GM12872 (cell line): ENCODE results near the gene DAAM2.

Source experiments
- TF ChIP-seq, protein P1 (sequence below): IDR thresholded peaks from 3 replicates; pipeline ENCODE4 v1.5.1; 2011; ENCODE audit warnings: low read depth, mild to moderate bottlenecking, low read length, moderate library complexity; ENCODE audit not compliant: insufficient read depth

DAAM2 gene

DNA sequence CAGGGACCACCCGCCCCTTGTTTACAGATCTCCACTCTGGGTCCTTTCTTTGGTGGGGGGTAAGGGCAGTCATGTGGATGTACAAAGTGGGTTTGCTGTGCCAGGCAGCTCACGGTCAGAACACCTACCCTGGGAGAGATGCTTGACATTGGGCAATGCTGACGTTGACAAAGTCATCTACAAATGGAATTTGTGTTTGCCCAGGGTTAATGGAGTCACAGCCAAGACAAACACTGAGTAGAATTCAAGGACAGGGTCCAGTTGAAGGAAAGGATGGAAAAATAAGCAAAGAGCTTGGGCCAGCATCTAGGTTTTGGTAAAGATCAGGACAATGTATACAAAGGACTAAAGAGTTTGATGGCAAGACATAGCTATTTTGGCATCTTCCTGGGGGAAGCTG is 87.4 kb downstream of the DAAM2 start:
- TF ChIP-seq, protein P1, sequence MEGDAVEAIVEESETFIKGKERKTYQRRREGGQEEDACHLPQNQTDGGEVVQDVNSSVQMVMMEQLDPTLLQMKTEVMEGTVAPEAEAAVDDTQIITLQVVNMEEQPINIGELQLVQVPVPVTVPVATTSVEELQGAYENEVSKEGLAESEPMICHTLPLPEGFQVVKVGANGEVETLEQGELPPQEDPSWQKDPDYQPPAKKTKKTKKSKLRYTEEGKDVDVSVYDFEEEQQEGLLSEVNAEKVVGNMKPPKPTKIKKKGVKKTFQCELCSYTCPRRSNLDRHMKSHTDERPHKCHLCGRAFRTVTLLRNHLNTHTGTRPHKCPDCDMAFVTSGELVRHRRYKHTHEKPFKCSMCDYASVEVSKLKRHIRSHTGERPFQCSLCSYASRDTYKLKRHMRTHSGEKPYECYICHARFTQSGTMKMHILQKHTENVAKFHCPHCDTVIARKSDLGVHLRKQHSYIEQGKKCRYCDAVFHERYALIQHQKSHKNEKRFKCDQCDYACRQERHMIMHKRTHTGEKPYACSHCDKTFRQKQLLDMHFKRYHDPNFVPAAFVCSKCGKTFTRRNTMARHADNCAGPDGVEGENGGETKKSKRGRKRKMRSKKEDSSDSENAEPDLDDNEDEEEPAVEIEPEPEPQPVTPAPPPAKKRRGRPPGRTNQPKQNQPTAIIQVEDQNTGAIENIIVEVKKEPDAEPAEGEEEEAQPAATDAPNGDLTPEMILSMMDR, result no peak

DNA sequence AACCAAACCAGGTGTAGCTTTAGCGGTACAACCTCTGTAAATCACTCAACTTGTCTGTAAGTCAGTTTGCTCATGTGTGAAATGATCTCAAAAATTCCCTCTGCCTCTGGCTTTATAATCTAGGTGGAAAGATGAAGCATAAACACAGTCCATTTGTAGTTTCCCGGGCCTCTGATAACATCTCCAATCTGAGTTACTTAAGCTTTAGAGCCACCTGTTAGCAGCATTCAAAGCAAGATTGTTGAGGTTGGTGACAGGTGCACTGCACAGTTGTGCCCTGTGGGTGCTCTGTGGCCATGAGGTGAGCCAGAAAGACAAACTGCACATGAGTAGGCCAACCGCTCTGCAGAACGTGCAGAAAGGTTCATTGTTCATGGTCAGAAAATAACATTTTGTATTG is 88.4 kb downstream of the DAAM2 start:
- TF ChIP-seq, protein P1, result no peak

DNA sequence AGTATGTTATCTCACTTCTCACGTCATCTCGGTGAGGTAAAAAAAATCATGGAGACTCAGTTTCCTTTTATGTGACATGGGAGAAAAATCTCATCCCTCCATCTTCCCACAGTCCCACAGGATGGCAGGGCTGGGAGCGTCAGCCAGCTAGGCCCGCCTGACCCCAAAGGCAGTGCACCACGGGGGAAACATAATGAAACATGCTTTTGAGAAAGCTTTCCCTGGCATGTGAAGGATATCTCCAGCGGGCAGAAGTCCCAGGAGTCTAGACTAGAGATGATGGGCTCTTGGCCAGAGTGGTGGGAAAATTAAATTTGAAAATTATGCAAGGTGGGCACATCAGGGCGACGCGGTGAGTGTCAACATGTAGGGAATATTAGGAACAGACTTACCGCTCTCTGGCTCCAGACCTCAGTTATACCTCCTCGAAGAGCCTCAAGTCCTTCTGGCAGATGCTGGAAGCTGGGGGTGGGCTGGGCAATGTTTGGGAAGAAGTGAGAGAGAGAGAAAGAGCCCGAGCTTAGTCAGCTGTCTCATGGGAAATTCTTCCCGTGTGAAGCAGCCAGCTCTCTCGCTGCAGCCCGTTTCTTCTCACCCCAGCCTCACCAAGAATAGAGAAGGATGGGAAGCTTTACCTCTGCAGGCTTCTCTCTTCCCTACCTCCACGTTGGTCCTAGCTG is 89.8 kb downstream of the DAAM2 start:
- TF ChIP-seq, protein P1, result no peak

DNA sequence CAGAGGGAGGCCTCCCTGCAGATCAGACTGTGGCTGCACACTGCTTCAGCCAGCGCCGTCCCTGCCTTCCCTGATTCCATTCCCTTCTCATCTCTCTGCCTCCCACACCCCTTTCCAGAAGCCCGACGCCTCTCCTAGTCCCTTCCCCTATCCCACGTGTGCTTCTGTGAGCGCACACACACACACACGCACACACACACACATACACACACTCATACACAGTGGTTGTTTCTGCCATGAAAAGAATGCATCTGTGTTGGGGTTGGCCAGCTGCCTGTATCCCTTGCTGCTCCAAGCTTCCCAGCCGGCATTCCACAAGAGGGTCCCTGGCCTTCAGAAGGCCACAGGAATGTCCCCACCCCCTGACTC is 90.3 kb downstream of the DAAM2 start:
- TF ChIP-seq, protein P1, result no peak

DNA sequence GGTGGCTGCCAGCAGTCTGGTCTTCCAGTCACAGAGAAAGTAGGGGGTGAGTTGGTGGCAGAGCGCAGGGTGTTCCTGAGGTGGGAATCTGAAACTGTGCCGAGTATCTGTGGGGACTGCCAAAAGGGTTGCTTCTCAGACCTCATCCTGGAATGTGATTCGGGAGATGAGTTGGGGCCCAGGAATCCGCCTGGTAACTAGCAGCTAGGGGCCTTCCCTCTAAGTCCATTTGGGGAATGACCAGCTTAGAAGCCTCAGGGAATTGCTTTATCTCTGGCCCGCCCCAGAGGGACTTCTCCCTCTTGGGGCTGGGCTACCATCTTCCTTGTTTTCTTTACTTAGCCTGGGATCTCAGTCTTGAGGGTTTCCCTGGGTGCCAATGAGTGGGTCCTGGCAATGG is 92.5 kb downstream of the DAAM2 start:
- TF ChIP-seq, protein P1, result no peak

DNA sequence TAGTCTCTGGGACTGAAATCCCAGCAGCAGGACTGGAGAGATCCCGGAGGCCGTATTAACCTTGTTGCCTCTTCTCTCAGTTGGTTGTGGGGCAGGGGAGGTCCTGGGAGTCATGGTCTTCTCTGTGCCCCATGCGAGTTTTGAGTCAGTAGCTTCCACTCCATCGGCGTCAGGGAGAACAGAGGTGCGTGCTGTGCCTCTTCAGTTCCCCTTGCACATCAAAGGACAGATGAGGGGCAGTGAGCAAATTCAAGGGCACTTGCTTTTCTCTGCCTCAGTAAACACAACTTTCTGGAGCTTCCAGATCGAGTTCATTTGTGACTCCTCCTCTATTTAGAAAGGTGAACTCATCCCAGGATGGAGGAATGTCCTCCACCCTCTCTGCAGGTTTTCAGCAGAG is 93.5 kb downstream of the DAAM2 start:
- TF ChIP-seq, protein P1, result no peak

DNA sequence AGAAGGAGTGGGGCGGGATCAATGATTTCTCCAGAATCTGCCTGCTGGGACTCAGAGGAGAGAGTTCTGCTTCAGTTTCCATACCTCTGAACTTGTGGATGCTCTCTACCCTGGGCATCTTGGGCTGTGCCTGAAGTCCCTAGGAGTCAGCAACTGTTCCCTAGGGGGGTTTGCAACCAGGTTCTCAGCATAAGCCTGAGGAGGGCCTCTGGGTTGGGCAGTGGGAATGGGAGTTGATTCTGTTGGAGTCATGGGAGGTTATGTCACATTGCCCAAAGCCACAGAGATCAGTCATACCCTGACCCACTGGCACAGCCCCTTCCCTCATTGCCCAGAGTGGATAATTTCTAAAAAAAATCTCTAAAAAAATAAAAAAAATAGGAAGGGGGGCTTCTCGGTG is 94.7 kb downstream of the DAAM2 start:
- TF ChIP-seq, protein P1, result no peak
